ENCODE data around the gene HYAL3.

- TF ChIP-seq EZH2 (IDR thresholded peaks at IDR 0.05; ENCODE audit: insufficient read depth, poor library complexity, severe bottlenecking) (no peak), EZH2phosphoT487 (IDR thresholded peaks at IDR 0.05; ENCODE audit: insufficient read depth, low read depth) (no peak)
Measured at GRCh38 chr3:50303013-50303815, 4.0 kb upstream of the HYAL3 start, which contains the start of gene HYAL1.

Measured in GM23248 (cell line).